Pons (tissue), 1 donor: ENCODE data around the gene TSEN2.
A peak's percentile ranks its signal among the peaks of the same experiment; 100 is the strongest.

Experiments
- DNase-seq: peaks from one replicate; pipeline ENCODE4 v3.0.0-alpha.2; 2016; ENCODE audit warnings: low spot score

The TSEN2 gene

DNA sequence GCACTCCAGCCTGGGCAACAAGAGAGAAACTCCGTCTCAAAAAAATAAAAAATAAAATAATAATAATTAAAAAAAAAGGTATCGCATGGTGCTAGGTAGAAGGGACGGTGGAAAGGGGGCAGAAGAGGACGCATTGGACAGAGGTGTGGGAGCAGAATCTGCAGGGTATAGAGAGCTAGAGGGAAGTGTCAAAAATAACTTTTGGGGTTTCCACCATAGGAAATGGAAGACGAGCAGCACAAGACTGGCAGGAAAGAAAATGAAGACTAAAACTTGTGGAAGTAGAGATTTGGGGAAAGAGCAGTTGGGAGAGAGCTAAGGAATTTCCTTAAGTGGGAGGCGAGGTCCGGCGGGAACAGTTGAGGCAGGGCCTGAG lies 72.0 kb downstream of the TSEN2 start:
- no peak for DNase-seq

DNA sequence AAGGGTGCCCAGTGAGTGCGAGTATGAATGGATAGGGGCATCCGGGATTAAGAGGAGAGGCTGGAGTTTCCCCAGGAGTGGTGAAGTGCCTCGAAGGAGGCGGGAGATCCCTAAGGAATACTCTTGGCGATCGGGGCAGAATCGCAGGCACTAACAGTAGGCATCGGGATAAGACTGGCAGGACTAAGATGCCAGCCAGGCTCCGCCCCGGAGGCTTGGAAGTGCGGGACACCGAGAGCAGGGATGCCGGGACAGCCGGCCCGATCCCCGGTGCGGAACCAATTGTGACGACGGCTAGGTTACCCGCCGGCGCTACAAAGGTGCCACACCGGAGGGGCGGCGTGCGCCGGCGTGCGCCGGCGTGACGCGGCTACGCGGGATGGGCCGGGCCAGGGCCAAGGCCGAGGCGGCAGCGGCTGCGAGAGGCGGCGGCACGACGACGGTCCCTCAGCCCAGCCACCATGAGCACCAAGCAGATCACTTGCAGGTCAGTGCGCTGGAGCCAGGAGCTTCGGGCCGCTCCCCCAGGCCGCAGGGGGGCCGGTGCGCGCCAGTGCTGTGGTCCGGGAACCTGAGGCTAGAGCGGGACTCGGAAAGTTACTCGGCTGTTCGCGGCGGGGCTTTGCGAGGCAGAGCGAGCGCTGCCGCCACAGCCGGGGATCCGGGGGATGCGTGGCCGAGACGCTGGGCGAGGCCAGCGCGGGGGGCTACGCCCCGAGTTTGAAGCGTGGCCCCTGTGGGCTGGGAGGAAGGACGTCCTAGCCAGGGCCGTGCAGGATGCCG lies 72.6 kb downstream of the TSEN2 start, which contains the start of gene MKRN2:
Gene MKRN2, plus strand, starts transcription at position 398 of the 783 bp plus-strand sequence. Its CDS starts 64 bp downstream, at position 462.
- DNase-seq, result peak; percentile 79

DNA sequence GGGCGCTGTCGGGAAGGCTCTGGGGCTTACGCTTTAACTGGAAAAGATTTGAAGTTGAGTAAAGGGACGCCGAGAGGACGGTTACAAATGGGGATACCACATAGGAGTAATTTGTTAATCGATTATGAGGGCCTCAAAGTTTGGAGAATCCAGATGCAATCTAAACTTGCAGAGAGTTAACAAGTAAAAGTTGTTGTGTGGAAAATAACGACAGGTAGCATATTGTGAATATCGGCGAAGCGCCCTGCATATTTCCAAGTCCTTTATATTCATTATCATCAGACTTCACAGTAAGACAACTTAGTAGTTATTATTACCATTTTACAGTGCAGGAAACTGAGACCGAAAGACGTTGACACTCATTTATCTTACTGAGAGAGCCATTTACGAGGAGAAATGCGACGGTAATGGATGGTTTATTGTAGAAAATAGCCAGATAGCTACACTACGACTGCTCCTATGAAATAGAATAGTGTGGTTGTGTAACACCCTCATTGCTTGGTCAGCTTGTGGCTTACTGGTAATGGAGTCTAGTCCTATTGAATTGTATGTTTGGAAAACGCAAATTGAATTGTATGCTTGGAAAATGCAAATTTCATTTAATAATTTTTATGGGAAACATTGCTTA lies 73.3 kb downstream of the TSEN2 start:
- DNase-seq, result peak; percentile 34

DNA sequence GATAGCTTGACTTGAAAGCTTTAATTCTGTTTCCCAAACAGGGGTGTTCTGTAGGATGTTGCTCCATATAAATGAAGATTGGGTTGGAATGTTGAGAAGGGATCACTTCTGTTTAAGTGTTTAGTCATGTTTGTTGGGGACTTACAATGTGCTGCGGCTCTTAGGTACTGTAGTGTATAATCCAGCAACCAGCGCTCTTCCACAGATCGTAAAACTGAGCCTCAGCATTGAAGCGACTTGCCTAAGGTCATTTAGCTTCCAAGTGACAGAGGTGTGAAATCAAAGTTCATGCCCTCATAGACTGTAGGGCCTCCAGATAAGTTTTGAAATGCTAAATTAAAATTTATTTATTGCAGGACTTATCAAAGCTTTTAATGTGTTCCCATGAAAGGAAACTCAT lies 74.4 kb downstream of the TSEN2 start:
- DNase-seq, result no peak

DNA sequence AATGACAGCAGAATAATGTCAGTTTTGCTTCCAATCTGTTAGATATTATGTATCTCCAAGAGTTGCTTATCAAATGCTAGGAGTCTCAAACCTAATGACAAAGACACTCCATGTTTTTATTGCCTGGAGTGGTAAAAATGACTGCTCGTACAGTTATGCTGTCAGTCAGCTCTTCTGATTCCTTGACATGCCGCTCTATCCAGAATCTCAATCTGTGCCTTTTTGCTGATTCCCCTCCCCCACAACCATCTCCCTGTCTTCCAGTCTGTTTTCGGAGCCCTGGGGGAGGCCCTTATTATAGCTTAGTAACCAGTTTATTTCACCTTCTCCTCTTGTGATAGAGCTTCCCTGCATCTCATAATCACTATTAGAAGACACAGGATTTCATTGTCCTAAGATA lies 75.2 kb downstream of the TSEN2 start:
- DNase-seq, result no peak

DNA sequence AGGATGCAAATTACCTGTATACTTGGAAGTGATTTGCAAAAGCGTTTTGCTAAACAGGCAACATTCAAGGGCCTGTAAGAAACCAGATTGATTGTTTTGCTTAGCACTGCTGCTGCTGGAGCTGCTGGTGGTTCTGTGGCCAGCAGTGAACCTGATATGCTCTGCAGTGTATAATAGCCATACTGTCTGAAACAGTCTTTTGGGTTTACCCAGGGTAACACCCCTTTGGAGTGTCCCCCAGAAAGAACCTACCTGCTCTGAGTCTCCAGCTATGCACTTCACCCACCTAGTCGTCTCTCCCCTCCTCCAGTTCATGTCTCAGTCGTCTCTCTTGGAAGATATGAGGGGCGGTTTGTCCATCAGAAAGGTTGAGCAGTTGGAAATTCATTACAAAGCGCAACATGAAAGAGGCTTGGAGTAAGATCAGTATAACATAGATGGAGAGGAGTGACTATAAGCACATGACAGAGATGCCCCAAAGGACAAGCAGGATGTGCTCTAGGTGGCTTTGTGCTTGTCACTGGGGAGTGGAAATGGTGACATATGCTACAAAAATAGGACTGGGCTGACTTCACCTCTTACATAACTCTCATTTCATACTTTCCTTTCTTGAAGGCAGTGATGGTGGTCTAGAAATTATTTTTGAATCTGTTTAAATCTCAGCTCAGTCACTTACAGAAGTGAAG lies 76.4 kb downstream of the TSEN2 start:
- no peak for DNase-seq

DNA sequence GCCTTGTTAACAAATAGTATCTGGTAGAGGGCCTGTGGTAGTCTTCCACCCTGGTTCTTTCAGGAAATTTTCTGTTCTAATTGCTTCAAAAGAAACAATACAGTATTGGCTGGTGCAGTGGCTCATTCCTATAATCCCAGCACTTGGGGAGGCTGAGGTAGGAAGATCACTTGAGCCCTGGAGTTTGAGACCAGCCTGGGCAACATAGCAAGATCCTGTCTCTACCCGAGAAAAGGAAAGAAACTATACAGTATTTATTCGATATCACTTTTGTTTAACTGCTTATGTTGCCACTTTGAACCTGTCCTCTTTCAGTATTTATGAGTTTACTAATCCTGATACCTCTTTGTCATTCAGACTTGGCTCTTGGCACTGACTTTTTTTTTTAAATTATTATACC lies 77.1 kb downstream of the TSEN2 start:
- no peak for DNase-seq

DNA sequence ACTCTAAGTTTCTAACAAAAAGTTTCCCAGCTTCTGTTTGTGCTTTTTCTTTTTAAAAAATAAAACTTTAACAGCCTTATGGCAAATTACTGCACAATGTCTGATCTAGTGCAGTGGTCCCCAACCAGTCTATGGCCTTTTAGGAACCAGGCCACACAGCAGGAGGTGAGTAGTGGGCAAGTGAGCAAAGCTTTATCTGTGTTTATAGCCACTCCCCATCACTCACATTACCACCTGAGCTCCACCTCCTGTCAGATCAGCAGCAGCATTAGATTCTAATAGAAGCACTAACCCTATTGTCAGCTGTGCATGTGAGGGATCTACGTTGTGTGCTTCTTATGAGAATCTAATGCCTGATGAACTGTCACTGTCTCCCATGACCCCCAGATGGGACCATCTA lies 78.2 kb downstream of the TSEN2 start:
- DNase-seq, result no peak

DNA sequence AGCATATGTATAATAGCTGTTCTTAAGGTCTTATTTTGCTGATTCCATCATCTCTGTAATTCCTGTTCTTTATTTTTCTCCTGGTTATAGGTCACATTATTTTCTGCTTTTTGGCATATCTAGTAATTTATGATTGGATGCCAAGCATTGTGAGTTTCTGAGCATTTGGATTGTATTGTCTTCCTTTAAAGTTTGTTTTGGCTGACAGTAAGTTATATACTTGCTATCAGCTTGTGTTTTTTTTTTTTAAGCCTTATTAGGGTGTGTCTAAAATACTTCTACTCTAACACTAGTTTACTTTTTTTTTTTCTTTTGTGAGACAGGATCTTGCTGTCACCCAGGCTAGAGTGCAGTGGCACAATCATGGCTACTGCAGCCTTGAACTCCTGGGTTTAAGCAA lies 82.7 kb downstream of the TSEN2 start:
- no peak for DNase-seq

DNA sequence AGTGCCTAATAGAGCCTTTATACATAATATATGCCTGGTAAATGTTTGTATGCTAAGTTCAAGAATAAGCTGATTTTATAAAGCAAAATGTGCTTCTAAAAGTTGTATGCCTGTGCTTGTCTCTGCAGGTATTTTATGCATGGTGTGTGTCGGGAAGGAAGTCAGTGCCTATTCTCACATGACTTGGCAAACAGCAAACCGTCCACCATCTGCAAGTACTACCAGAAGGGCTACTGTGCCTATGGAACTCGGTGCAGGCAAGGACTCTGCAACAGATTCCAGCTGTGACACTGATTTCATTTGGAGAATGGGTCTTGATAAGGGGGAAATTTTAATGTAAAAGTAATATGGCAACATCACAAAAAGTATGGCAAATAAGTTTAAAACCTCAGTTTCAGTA lies 84.5 kb downstream of the TSEN2 start:
- DNase-seq, result no peak

DNA sequence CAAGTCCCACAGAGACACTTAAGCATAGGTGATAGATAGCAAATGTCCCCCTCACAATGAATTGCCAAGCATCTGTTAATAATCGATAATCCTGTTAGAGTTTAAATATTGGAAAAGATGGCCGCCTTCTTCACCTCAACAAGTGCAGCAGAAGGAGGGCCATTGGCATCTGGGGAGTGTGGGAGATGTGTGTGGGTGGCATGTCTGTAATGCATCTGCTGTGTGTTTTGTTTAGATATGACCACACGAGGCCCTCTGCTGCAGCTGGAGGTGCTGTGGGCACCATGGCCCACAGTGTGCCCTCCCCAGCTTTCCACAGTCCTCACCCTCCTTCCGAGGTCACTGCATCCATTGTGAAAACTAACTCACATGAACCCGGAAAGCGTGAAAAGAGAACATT lies 85.6 kb downstream of the TSEN2 start:
- no peak for DNase-seq

DNA sequence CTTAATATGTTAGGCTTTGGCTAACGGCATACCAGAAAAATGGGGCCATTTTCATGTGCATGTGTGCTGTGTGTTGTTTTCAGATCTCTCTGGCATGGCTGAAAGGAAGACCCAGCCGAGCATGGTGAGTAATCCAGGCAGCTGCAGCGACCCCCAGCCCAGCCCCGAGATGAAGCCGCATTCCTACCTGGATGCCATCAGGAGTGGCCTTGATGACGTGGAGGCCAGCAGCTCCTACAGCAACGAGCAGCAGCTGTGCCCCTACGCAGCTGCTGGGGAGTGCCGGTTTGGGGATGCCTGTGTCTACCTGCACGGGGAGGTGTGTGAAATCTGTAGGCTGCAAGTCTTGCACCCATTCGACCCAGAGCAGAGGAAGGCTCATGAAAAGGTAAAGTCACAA lies 87.7 kb downstream of the TSEN2 start:
- no peak for DNase-seq

DNA sequence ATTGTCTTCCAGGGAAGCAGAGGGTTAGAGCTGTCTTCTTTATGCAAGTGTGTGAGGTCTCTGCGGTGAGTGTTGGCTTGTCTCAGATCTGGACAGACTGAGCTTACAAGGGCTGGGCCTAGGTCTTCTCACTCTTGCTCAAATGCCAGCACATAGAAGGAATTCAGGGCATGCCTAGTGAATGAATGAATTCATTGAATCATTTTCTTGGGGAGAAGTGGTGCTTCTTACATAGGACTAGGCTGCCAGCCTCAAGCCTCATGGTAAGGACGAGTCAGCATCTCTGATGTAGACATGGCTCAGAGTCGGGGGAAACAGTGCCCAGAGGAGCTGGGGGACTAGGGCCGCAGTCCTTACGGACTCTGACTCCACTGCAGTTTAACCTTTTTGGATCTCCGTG lies 89.9 kb downstream of the TSEN2 start:
- DNase-seq, result no peak

DNA sequence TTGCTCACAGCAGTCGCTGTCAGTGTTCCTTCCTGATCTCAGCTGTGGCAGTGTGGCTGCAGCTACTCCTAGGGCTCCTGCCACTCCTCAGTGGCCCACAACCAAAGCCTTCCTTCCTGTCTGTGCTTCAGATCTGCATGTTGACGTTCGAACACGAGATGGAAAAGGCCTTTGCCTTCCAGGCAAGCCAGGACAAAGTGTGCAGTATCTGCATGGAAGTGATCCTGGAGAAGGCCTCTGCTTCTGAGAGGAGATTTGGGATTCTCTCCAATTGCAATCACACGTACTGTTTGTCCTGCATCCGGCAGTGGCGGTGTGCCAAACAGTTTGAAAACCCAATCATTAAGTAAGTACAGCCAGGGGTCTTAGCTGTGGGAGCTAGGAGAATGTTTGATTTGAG lies 90.4 kb downstream of the TSEN2 start:
- DNase-seq, result no peak

DNA sequence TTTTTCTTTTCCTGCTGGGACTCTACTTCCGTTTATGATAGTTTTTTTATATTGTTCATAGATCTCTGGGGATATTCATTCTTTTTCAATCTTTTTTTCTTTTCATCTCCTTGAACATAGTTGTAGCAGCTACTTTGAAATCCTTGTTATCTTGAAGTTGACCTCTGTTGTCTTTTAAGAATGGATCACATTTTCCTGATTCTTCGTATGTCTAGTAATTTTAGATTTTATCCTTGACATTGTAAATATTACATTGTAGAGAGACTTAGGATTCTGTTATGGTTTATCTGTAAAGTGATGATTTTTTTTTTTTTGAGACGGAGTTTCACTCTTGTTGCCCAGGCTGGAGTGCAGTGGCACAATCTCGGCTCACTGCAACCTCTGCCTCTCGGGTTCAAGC lies 93.1 kb downstream of the TSEN2 start:
- DNase-seq, result no peak

DNA sequence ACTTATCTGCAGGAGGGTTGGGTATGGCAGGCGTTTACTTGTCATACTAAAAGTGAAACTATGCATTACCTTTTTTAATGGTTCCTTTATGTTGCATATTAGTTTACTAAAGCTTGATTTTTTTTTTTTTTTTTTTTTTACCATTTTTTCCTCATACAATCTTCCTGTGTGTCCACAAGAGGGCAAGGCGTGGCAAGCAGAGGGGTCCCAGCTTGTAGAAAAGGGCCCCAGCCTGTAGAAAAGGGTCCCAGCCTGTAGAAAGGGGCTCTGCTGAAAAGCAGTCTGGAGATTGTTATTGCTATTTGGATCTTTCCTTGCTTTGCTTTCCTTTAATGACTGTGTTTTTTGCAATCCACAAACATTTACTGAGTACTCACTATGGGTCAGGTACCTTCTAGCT lies 94.5 kb downstream of the TSEN2 start:
- no peak for DNase-seq

DNA sequence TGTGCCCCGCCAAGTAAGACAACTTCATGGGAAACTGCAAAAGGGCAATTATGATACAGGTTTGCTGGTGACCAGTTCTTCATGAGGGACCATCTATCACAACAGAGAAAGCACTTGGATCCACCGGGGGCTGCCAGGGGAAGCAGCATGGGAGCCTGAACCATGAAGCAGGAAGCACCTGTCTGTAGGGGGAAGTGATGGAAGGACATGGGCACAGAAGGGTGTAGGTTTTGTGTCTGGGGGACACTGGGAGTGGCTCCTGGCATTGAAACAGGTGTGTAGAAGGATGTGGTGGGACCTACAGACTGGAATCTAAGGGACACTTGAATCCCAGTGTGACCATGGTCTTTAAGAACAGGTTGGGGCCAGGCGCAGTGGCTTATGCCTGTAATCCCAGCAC lies 95.2 kb downstream of the TSEN2 start:
- DNase-seq, result no peak

DNA sequence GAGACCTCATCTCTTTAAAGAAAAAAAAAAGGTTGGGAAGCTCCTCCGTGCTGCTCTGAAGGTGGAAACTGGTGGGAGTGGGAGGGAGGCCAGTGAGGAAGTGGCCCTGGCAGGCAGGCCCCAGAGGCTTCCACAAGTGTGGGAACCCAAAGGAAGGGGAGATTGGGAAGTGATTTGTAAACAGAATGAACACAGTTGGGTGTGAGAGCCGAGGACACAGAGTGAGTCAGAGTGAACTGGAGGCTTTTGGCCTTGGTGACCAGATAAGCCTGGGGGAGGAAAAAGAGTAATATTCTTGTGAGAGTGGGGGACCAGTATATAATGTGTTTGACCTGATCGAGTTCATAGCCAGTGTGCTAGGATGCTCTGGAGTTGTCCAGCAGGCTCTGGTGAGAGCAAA lies 95.6 kb downstream of the TSEN2 start:
- DNase-seq, result no peak

DNA sequence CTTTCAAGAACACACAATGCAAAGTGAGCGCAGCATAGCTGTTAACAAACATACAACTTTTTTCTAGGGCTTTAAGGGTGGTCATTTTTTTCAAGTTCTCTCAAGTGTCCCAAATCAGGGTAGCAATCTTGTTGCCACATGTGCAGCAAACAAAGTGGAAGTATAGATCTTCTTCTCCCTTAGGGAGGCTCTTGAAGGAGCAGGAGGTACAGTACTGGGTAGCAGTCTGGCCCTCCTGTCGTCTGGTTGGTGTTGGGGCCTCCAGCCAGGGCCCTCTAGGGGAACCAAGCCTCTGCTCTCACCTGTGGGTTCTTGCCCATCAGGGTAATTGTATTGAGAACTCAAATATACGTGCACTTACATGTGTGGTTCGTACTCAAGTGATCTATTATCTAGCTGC lies 98.5 kb downstream of the TSEN2 start:
- no peak for DNase-seq
